ENCODE measurements around the gene UGT2B17.
"Not testable (repeated sequence)": the region's sequence is repeated elsewhere in the genome, so short reads cannot be mapped to it uniquely, and the experiment has no call there.

The UGT2B17 gene

DNA sequence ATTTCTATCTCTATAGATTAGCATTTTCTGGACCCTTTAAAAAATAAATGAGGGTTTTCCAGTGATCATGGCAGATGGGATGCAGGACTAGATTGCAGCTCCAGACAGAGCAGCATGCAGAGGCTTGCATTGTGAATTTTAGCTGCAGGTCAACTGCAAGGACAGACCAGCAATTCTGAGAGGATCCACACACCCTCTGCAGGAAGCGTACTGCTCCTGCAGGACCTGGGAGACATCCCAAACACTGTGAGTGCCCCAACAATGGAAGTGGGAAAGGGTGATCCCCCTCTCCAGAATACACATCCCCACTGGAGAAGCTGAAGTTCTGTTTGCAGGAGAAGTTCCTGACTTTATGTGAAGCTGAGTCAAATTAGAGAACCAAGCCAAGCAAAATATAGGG is 7.1 kb downstream of the UGT2B17 start:
- DNase-seq (ENCODE audit: low spot score), result not testable (repeated sequence)

DNA sequence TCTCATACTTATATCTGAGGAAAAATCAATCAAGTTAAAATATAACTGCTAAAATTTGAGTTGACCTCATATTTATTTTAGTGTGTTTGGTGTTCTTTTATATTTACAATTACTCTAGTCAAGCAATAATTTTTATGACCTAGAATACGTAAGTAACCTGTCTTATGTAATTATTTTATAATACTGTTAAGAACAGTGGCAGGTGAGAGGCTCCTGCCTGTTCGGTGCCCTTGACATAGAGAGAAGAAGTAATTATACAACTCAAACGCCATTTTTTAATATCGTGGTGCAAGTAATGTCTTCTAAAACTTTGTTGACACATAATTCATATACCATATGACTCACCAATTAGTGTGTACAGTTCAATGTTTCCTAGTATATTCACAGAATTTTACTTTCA is 7.6 kb downstream of the UGT2B17 start:
- not testable (repeated sequence) for DNase-seq (ENCODE audit: low spot score)

DNA sequence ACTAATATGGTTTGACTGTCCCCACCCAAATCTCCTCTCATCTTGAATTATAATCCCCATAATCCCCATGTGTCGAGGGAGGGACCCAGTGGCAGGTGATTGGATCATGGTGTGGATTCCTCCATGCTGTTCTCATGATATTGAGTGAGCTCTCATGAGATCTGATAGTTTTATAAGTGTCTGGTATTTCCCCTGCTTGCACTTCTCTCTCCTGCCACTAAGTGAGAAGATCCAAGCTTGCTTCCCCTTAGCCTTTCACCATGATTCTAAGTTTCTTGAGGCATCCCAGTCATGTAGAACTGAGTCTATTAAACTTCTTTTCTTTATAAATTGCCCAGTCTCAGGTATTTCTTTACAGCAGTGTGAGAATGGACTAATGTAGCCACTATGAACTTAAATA is 9.8 kb downstream of the UGT2B17 start:
- not testable (repeated sequence) for DNase-seq (ENCODE audit: low spot score)

DNA sequence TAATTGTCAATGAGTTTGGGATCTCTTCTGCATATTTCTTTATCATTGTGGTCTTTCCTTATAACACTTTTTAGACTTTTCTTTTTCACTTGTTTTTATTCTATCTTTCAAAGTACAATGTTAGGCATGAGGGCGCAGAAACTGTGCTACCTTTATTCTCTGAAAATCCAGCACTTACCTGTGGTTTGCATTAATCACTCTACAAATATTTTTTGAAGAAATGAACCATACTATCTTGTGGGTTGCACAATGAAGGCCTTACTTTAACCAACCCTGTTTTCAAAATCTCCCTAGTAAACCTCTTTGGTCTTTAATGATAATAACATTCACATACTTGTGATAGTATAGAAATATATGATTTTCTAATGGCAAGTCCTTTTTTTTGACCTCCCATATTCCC is 11.0 kb downstream of the UGT2B17 start:
- DNase-seq (ENCODE audit: low spot score), result not testable (repeated sequence)

DNA sequence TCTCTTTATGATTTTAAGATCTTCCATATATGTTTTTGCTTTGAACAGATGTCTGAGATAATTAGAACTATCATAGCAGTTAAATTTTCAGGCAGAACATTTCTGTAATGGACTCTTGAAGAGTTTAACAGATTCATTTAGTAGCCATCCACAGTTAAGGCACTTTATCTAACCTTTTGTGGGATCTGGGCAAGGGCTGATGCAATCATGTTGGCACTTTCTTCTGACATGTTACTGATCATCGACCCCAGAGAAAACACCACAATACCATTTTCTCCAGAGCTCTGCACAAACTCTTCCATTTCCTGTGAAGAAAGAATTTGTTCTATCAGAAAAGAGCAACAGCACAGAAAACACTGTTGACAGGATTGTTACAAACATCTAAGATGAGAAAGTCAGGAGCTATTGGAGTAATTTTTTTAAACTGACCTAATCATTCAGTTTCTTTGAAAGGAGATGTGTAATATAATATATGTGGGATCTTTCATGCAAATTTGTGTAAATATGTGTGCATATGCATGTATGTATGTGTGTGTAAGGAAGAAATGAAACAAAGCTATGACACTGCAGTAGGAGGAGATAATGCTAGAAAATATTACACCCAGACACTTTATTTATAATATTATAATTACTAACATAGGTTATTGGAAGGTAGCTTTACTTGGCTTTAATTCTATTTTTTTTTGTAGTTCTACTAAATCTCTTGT is 15.6 kb downstream of the UGT2B17 start:
- not testable (repeated sequence) for DNase-seq (ENCODE audit: low spot score)

DNA sequence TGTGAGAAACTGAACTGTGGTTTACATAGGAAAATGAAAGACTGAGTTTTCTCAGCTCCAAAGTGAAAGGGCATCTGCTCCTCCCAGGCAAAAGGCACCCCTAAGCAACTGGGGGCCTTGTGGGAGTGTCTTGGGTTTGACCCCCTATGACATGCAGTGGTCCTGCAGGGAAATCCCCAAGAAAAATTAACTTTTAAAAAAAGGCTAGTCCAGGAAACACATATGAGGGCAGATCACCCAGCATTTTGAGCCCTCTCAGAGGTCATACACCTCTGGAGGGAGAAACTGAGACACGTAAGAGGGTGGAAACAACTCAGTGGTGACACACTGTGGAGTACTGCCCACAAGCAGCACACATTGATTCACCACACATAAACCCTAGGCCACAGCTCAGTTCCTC is 22.3 kb downstream of the UGT2B17 start:
- DNase-seq (ENCODE audit: low spot score), result not testable (repeated sequence)

DNA sequence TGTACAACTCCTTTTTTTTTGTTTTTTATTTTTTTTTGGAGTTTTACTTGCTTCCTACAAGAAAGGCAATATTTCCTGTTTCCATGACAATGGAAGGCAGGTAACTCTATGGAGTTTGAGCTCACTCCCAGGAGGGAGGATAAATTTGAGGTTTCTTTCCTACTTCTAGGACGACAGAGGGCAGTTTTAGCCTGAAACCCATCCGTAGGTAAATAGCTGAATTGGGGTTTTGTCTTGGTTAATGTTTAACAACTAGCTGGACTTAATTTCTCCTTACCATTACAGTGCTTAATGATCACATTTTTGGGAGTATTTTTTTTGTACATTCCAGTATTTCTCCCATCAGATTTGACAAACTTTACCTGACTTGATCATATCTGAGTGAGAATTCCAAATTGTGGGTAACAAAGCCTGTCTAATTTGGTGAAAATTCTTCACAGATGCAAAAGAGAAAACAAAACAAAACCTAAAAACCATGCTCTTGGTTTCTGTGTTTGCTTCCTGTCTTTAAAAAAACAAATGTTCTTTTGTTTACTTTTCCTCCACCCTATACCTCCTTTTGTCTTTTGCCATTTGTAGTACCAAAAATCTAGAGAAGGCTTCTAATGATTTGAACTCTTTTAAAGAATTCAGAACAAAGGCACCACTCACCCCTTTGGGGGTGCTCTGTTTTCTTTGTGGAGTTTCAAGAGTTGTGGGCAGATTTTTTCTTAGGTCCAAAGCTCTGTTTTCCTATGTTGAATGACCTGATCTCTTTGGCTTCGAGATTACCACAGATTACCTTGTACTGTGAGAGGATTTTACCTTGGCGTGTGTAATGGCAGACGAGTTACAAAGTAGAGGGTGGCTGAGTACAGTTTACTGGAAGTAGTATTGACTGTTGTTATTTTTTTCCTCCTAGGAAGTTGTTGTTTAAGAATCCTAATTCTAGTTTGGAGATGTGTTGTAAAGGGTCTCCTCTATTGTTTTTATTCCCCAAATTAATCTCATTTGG is 23.0 kb downstream of the UGT2B17 start:
- DNase-seq (ENCODE audit: low spot score), result not testable (repeated sequence)

DNA sequence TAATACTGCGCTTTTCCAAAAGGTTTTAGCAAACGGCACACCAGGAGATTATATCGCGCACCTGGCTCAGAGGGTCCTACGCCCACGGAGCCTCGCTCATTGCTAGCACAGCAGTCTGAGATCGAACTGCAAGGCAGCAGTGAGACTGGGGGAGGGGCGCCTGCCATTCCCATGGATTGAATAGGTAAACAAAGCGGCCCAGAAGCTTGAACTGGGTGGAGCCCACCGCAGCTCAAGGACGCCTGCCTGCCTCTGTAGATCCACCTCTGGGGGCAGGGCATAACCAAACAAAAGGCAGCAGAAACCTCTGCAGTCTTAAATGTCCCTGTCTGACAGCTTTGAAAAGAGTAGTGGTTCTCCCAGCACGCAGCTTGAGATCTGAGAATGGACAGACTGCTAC is 33.4 kb downstream of the UGT2B17 start:
- not testable (repeated sequence) for DNase-seq (ENCODE audit: low spot score)

DNA sequence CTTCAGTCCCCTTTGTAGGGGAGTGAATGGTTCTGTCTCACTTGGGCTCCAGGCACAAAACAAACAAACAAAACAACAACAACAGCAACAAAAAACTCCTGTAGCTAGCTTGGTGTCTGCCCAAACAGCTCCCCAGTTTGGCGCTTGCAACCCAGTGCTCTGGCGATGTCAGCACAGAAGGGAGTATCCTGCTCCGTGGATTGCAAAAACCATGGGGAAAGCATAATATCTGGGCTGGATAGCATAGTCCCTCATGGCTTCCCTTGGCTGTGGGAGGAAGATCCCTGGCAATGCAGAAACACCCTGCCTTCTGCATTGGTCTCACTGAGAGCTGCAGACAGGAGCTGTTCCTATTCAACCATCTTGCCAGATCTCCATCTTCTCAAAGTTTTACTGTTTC is 39.7 kb downstream of the UGT2B17 start:
- DNase-seq (ENCODE audit: low spot score), result no peak

DNA sequence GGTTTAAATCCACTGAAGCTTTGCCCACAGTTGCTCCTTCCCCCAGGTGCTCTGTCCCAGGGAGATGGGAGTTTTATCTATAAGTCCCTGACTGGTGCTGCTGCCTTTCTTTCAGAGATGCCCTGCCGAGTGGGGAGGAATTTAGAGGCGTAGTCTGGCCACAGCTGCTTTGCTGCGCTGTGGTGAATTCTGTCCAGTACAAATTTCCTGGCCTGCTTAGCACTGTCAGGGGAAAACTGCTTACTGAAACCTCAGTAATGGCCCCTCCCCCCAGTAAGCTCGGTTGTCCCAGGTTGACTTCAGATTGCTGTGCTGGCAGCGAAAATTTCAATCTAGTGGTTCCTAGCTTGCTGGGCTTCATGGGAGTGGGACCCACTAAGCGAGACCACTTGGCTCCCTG is 40.1 kb downstream of the UGT2B17 start:
- no peak for DNase-seq (ENCODE audit: low spot score)

DNA sequence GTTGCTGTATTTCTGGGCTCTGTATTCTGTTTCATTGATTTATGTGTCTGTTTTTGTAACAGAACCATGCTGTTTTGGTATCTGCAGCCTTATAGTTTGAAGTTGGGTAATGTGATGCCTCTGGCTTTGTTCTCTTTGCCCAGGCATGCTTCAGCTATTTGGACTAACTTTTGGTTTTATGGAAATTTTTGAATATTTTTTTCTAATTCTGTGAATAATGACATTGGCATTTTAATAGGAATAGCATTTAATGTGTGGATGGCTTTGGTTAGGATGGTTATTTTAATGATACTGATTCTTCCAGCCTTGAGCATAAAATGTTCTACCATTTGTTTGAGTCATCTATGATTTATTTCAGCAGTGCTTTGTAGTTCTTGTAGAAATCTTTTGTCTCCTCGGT is 53.9 kb downstream of the UGT2B17 start:
- not testable (repeated sequence) for DNase-seq (ENCODE audit: low spot score)

DNA sequence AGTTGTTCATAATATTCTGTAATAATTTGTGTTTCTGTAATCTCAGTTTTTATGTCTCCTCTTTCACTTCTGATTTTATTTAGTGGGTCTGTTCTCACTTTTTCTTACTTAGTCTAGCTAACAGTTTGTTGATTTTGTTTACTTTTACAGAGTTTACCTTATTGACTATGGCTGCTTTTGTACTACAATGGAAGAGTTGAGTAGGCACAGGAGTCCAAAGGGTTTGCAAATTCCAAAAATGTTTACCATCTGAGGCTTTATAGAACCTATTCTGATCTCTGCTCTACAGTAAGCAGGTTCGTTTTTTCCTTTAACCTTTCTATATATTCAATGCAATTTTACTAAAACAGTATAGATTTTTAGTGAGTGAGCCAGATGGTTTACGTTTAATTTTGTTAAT is 55.1 kb downstream of the UGT2B17 start:
- DNase-seq (ENCODE audit: low spot score), result no peak

DNA sequence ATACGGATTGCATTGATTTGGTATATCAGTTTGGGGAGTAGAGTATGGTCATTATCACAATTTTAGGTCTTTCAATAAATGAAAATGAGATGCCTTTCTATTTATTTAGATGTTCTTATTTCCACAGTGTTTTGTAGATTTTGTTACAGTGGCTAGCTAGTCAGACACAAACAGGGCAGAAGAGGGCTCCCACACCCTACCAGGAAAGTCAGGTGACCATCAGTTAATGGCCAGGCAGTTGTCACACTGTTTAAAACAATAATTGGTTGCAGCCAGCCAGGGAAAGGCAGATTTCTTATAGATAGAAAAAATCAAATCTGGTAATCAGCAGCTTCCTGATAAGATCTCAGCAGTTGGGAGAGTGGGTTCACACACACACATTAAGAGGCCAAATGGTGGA is 57.2 kb downstream of the UGT2B17 start:
- no peak for DNase-seq (ENCODE audit: low spot score)

DNA sequence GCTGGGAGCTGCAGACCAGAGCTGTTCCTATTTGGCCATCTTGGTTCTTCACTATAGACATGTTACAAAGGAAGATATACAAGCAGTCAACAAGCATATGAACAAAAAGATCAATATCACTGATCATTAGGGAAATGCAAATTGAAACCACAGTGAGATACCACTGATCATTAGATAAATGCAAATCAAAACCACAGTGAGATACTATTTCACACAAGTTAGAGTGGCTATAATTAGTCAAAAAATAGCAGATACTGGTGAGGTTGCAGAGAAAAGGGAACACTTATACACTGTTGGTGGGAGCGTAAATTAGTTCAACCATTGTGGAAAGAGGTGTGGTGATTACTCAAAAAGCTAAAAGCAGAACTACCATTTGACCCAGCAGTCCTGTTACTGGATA is 70.7 kb downstream of the UGT2B17 start:
- DNase-seq (ENCODE audit: low spot score), result not testable (repeated sequence)

DNA sequence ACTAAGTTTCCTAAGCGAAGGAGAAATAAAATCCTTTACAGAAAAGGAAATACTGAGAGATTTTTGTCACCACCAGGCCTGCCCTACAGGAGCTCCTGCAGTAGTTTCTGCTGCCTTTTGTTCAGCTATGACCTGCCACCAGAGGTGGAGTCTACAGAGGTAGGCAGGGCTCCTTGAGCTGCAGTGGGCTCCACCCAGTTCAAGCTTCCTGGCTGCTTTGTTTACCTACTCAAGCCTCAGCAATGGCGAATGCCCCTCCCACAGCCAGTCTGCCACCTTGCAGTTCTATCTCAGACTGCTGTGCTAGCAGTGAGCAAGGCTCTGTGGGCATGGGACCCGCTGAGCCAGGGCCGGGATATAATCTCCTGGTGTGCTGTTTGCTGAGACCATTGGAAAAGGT is 71.3 kb downstream of the UGT2B17 start:
- DNase-seq (ENCODE audit: low spot score), result not testable (repeated sequence)

DNA sequence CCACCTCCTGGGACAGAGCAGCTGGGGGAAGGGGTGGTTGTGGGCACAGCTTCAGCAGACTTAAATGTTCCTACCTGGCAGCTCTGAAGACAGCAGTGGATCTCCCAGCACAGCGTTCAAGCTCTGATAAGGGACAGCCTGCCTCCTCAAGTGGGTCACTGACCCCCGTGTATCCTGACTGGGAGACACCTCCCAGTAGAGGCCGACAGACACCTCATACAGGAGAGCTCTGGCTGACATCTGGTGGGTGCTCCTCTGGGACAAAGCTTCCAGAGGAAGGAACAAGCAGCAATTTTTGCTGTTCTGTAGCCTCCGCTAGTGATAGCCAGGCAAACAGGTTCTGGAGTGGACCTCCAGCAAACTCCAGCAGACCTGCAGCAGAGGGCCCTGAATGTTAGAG is 72.7 kb downstream of the UGT2B17 start:
- not testable (repeated sequence) for DNase-seq (ENCODE audit: low spot score)

DNA sequence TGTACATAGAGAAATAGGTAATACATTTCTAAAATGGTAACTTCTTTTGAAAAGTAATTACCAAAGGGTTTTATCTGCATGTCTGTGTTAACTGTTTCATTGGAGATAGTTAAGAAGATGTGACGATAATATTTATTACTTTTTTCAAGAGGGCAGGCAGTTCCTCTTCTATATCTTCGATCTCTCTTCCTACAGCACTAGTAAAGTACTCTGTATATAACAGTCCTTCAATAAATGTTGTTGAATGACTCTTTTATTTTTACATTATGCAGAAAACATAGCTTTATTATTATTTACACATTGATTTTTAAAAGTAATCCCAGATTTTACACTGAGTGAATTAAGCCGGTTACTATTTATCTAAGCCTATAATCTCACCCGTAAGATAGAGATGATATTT is 77.1 kb downstream of the UGT2B17 start:
- DNase-seq (ENCODE audit: low spot score), result no peak

DNA sequence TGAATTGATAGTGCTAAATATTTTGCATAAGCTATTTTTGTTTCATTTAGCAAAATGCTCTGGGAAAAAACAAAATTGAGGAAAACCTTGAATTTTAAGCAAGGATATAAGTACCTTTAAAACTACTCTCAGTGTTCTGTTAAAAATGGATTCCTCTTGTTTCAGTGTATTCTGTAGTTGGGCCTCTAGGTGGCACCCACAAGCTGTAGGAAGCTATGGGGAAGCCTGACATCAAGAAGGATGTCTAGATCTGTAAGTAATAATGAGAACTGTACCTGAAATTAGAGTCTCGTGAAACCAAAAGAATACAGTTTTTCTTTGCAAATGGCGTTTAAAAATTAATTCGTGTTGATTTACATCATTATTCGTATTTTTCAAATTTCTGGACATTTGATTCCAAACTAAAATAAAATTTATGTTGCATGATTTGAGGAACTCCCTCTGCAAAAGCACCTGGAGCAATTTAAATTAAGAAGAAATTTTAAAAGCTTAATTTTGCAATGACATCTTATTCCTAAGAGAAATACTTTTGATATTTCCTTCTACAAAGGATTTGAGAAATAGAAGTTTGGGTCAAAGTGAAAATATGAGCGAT is 77.6 kb downstream of the UGT2B17 start:
- peak; percentile 59 for DNase-seq (ENCODE audit: low spot score)

DNA sequence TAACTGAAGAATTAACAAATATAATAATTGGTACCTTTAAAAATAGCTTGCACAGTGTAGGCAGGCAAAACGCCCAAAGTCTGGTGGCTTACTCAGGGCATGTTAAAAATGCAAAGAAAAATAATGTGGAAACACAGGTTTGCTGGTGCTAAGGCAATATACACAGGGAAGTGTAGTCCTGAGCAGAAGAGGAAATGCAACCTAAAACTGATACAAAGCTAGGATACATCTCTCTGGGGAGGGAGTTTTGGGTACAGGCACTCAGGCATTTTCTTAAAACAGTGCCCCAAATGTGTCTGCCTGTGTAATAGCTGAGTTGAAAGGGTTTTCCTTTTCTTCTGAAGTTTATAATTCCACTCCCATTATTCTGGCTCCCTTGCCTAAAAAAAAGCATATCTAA is 81.4 kb downstream of the UGT2B17 start:
- DNase-seq (ENCODE audit: low spot score), result no peak

DNA sequence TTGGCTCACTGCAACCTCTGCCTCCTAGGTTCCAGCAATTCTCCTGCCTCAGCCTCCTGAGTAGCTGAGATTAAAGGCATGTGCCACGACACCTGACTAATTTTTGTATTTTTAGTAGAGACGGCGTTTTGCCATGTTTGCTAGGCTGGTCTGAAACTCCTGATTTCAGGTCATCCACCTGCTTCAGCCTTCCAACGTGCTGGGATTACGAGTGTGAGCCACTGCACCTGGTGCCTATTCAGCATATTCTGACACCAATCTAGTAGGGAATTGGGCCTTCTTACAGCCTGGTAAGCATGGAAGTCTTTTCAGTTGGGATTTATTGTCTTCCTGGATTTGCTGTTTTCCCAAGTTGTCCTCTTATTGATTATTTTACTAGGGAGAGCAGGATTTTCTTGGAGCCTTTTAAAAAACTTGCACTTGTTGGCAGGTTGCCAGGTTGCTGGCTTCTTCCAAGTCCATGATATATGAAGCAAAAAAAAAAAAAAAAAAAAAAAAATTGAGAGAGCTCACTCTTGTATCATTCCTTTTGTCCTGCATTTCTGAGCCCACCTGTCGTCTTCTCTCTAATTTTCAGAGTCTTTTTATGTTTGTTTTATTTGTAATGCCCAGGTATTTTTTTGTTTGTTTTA is 85.2 kb downstream of the UGT2B17 start:
- no peak for DNase-seq (ENCODE audit: low spot score)

DNA sequence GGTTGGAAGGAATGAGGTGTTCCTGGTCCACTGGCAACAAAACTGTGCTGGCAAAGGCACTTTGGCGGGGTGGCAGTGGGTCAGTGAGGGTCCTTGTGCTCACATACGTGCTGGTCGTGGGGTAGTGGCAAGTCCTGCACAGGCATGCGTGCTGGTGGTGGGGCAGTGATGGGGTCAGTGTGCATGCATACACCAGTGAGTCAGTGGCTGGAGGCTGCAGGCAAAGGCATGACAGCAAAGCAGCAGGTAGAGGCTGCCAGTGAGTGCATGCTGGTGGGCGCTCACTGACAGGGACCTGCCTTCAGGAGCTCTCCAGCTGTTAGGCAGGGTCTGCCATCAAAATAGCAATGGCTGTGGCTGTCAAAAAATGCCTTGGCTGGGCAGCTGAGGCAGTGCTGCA is 86.8 kb downstream of the UGT2B17 start:
- DNase-seq (ENCODE audit: low spot score), result no peak

All from kidney capillary endothelial cell (primary cell).